Aorta (tissue), 5 donors: ENCODE measurements around the gene C19orf73. TPM values are rescaled to one million over a fixed set of nuclear protein-coding genes. Genes with fewer than 3 reads are reported as not detected.
A peak's percentile ranks its signal among the peaks of the same experiment; 100 is the strongest.

Experiments
- ATAC-seq: fragments of 200-7000 bp; cut with Tn5 transposase; one replicate; pipeline ENCODE4 v1.9.1; 2022; ENCODE audit warnings: moderate library complexity; ENCODE audit not compliant: low FRiP score
- DNase-seq, 2 donors: peaks; one replicate each; pipeline ENCODE4 v3.0.0-alpha.2; 2020
- H3K27ac ChIP-seq, 2 donors: one replicate each; pipeline ENCODE4 v1.5.1; 2013; ENCODE audit warnings: low read length in 2 of 2, mild to moderate bottlenecking in 2 of 2, moderate library complexity in 2 of 2, control low read depth in 1 of 2, inconsistent platforms in 1 of 2, low read depth in 1 of 2
- H3K27me3 ChIP-seq, 2 donors: one replicate each; pipeline ENCODE4 v1.6.1; 2013; ENCODE audit warnings: control low read depth in 1 of 2, low read length in 1 of 2, mild to moderate bottlenecking in 1 of 2, moderate library complexity in 1 of 2; ENCODE audit not compliant: insufficient read depth in 2 of 2, control insufficient read depth in 1 of 2
- H3K36me3 ChIP-seq, 2 donors: one replicate each; pipeline ENCODE4 v1.6.1; 2013; ENCODE audit warnings: control low read depth in 1 of 2, low read length in 1 of 2, mild to moderate bottlenecking in 1 of 2; ENCODE audit not compliant: insufficient read depth in 2 of 2, control insufficient read depth in 1 of 2
- H3K4me1 ChIP-seq, 2 donors: one replicate each; pipeline ENCODE4 v1.6.1; 2013; ENCODE audit warnings: low read length in 2 of 2, control low read depth in 1 of 2, mild to moderate bottlenecking in 1 of 2, moderate library complexity in 1 of 2; ENCODE audit not compliant: insufficient read depth in 2 of 2, control insufficient read depth in 1 of 2
- H3K4me3 ChIP-seq, 2 donors: one replicate each; pipeline ENCODE4 v1.5.1; 2013; ENCODE audit warnings: low read length in 2 of 2, control low read depth in 1 of 2, mild to moderate bottlenecking in 1 of 2
- H3K9me3 ChIP-seq: one replicate; pipeline ENCODE4 v1.6.1; 2013; ENCODE audit warnings: mild to moderate bottlenecking, low read length; ENCODE audit not compliant: control insufficient read depth
- WGBS, 2 donors: extraction: QIAGEN DNeasy Blood & Tissue Kit; methylation state at CpG; one replicate each; pipeline ENCODE4 v1.1.7; 2013; 5-methylcytosine and 5-hydroxymethylcytosine counted together
- intact Hi-C, 2 donors: fragments of 100-400 bp; cut with DNase I; formaldehyde crosslinking; loops; one replicate each; pipeline versions ENCODE4 v1.14.2 to v1.15.0; 2022
- polyA plus RNA-seq, 2 donors: library from polyadenylated mRNA; stranded (reverse); fragments of 200-250 nt; gene quantifications; one replicate each; pipeline ENCODE4 v1.2.3, GENCODE V29; 2013
- total RNA-seq, 2 donors: library from RNA; stranded (reverse); fragmentation: NEBNext Ultra II Directional; extraction: Animal tissue kit (Norgen Biotek cat#: 25700); gene quantifications; one replicate each; pipeline ENCODE4 v1.2.1, GENCODE V29; 2021
- donor health status: healthy with polysubstance abuse.
- donor health status: Bipolar disorder and iron deficiency.
- donor health status: DM: no; HTN: no; CAD: no.
- donor health status: DM: no; HTN: no; CAD: no.
- donor health status: DM: yes; HTN: yes; CAD: no.

Gene C19orf73
- total and polyA plus RNA-seq, 4 donors, result 0.49 to 5.4 (median 0.86) TPM

- peak; percentile 19 for ATAC-seq
These were observed 45.2 kb downstream of the C19orf73 start for GRCh38 chr19:49073514-49074378.

DNA sequence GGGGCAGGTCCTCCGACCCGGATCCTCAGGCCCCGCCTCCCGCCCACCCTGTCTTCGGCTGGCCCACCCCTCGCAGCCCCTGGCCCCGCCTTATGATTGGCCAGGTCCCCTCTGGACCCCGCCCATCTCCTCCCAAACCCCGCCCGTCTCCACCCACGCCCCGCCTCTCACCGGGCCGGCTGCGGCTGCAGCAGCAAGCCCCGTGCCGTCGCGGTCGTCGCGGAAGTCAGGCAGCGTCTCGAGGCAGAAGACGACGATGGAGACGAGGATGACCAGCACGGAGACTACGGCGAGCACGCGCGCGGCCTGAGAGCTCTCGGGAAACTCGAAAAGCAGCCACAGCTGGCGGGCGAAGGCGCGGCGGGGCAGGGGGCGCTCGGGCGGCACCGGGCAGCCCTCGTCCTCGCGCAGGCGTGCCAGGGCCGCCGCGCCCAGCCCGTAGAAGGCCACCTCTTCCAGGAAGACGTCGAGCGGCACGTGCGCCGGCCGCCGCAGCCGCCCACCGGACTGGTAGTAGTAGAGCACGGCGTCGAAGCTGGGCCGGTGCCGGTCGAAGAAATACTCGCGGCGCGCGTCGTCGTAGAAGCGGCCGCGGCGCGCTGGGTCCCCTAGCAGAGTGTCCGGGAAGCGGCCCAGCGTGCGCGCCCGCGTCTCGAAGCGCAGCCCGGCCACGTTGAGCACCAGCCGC lies 46.9 kb downstream of the C19orf73 start:
- DNase-seq (no peak), ATAC-seq (no peak)
- 3% methylated on average over 84 to 93 of the region's 93 CpGs for WGBS, 2 donors
- intact Hi-C loops, result no loop called here
- H3K4me3 ChIP-seq, result no peak overlapping the region
- no peaks in the 10 kb centered on the region for H3K4me1 ChIP-seq
- no peak overlapping the region for H3K27ac ChIP-seq
- H3K27me3 ChIP-seq, result no peaks in the 10 kb centered on the region
- H3K36me3 ChIP-seq, result no peaks in the 10 kb centered on the region
- H3K9me3 ChIP-seq, result no peaks in the 10 kb centered on the region

More at GRCh38 chr19:49073514-49074378, 45.2 kb downstream of the C19orf73 start:
- no peak overlapping the region for H3K27ac ChIP-seq
- H3K9me3 ChIP-seq, result no peaks in the 10 kb centered on the region
- intact Hi-C loops, result no loop called here
- H3K4me3 ChIP-seq, result no peak overlapping the region
- 61 to 65% methylated on average over 23 of the region's 23 CpGs for WGBS, 2 donors
- H3K36me3 ChIP-seq, result no peaks in the 10 kb centered on the region
- no peak for DNase-seq
- H3K27me3 ChIP-seq, result no peaks in the 10 kb centered on the region
- no peaks in the 10 kb centered on the region for H3K4me1 ChIP-seq

DNA sequence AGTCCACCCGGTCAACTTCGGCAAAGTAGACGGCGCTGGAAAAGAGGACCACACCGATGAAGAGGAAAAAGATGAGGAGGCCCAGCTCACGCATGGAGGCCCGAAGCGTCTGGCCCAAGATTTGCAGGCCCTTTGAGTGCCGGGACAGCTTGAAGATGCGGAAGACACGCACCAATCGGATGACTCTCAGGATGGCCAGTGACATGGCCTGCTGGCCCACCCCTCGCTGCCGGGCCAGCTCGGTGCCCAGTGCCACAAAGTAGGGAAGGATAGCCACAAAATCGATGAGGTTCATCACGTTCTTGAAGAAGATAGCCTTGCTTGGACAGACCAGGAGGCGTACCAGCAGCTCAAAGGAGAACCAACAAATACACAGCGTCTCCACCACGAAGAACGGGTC lies 48.5 kb downstream of the C19orf73 start:
- 96 to 97% methylated on average over 21 of the region's 21 CpGs for WGBS, 2 donors
- Histone ChIP-seq H3K27me3 (no peaks in the 10 kb centered on the region), H3K36me3 (no peaks in the 10 kb centered on the region), H3K4me3 (no peak overlapping the region), H3K4me1 (no peaks in the 10 kb centered on the region), H3K9me3 (no peaks in the 10 kb centered on the region), H3K27ac (no peak overlapping the region)
- DNase-seq, result no peak
- ATAC-seq, result no peak
- intact Hi-C loops, result no loop called here

GRCh38 chr19:49069026-49069425 lies 49.9 kb downstream of the C19orf73 start:
- ATAC-seq (no peak), DNase-seq (no peak)
- H3K4me3 ChIP-seq, result no peak overlapping the region
- H3K4me1 ChIP-seq, result no peaks in the 10 kb centered on the region
- H3K36me3 ChIP-seq, result no peaks in the 10 kb centered on the region
- H3K9me3 ChIP-seq, result no peaks in the 10 kb centered on the region
- 94% methylated on average over 9 of the region's 9 CpGs for WGBS, 2 donors
- H3K27ac ChIP-seq, result no peak overlapping the region
- no peaks in the 10 kb centered on the region for H3K27me3 ChIP-seq
- intact Hi-C loops, result no loop called here

Other genes starting within 250 kb of the C19orf73 start
- 100 to 1,000 TPM in 1 of 2 donors, 10 to 100 TPM in 1; 57.2 to 182 TPM for gene PPP1R15A, start 246.7 kb downstream of the C19orf73 start, total RNA-seq
- 10 to 100 TPM; 64.9 to 95.4 TPM for gene PPP1R15A, start 246.7 kb downstream of the C19orf73 start, polyA plus RNA-seq
- 1 to 10 TPM in 1 of 2 donors, under 1 TPM in 1; 0.84 to 1.3 TPM for gene TULP2, start 220.4 kb downstream of the C19orf73 start, total RNA-seq
- gene TULP2, start 220.4 kb downstream of the C19orf73 start, polyA plus RNA-seq, result not detected
- gene NUCB1, start 218.8 kb downstream of the C19orf73 start, total RNA-seq, result 100 to 1,000 TPM; 276 to 380 TPM
- gene NUCB1, start 218.8 kb downstream of the C19orf73 start, polyA plus RNA-seq, result 100 to 1,000 TPM in 1 of 2 donors, 10 to 100 TPM in 1; 82.9 to 375 TPM
- under 1 TPM in 1 of 2 donors, not detected in 1; 0.84 TPM for gene DHDH, start 185.4 kb downstream of the C19orf73 start, total RNA-seq
- gene DHDH, start 185.4 kb downstream of the C19orf73 start, polyA plus RNA-seq, result 1 to 10 TPM in 1 of 2 donors, not detected in 1; 1.3 TPM
- gene BAX, start 164.3 kb downstream of the C19orf73 start, total RNA-seq, result 10 to 100 TPM; 69.6 to 79.9 TPM
- gene BAX, start 164.3 kb downstream of the C19orf73 start, polyA plus RNA-seq, result 10 to 100 TPM; 81.4 to 83.9 TPM
- gene FTL, start 153.8 kb downstream of the C19orf73 start, total RNA-seq, result 1,000 to 10,000 TPM; 3,184 to 3,823 TPM
- gene FTL, start 153.8 kb downstream of the C19orf73 start, polyA plus RNA-seq, result over 10,000 TPM in 1 of 2 donors, 1,000 to 10,000 TPM in 1; 6,798 to 17,889 TPM
- 10 to 100 TPM; 47.5 to 61.9 TPM for gene GYS1, start 125.8 kb downstream of the C19orf73 start, total RNA-seq
- gene GYS1, start 125.8 kb downstream of the C19orf73 start, polyA plus RNA-seq, result 10 to 100 TPM; 21.5 to 31.7 TPM
- 10 to 100 TPM; 28.9 to 42.1 TPM for gene RUVBL2, start 125.3 kb downstream of the C19orf73 start, total RNA-seq
- 10 to 100 TPM; 34.6 to 62.2 TPM for gene RUVBL2, start 125.3 kb downstream of the C19orf73 start, polyA plus RNA-seq
- gene LHB, start 102.1 kb downstream of the C19orf73 start, total RNA-seq, result under 1 TPM in 1 of 2 donors, not detected in 1; 0.84 TPM
- 1 to 10 TPM; 1.8 to 2.2 TPM for gene LHB, start 102.1 kb downstream of the C19orf73 start, polyA plus RNA-seq
- not detected for gene CGB3, start 94.8 kb downstream of the C19orf73 start, total RNA-seq
- not detected for gene CGB3, start 94.8 kb downstream of the C19orf73 start, polyA plus RNA-seq
- gene CGB2, start 87.3 kb downstream of the C19orf73 start, total RNA-seq, result not detected
- gene CGB2, start 87.3 kb downstream of the C19orf73 start, polyA plus RNA-seq, result 1 to 10 TPM in 1 of 2 donors, not detected in 1; 1.1 TPM
- not detected for gene CGB1, start 82.2 kb downstream of the C19orf73 start, total RNA-seq
- not detected for gene CGB1, start 82.2 kb downstream of the C19orf73 start, polyA plus RNA-seq
- gene CGB5, start 75.3 kb downstream of the C19orf73 start, total RNA-seq, result not detected
- not detected for gene CGB5, start 75.3 kb downstream of the C19orf73 start, polyA plus RNA-seq
- not detected for gene CGB8, start 70.0 kb downstream of the C19orf73 start, total RNA-seq
- not detected for gene CGB8, start 70.0 kb downstream of the C19orf73 start, polyA plus RNA-seq
- gene CGB7, start 61.4 kb downstream of the C19orf73 start, total RNA-seq, result not detected
- not detected for gene CGB7, start 61.4 kb downstream of the C19orf73 start, polyA plus RNA-seq
- gene NTF4, start 54.3 kb downstream of the C19orf73 start, total RNA-seq, result not detected
- not detected for gene NTF4, start 54.3 kb downstream of the C19orf73 start, polyA plus RNA-seq
- gene KCNA7, start 46.4 kb downstream of the C19orf73 start, total RNA-seq, result not detected
- gene KCNA7, start 46.4 kb downstream of the C19orf73 start, polyA plus RNA-seq, result not detected
- gene SNRNP70, start 33.7 kb downstream of the C19orf73 start, total RNA-seq, result 100 to 1,000 TPM; 170 to 249 TPM
- 100 to 1,000 TPM in 1 of 2 donors, 10 to 100 TPM in 1; 54.5 to 694 TPM for gene SNRNP70, start 33.7 kb downstream of the C19orf73 start, polyA plus RNA-seq
- gene LIN7B, start 4.8 kb downstream of the C19orf73 start, total RNA-seq, result 1 to 10 TPM; 8.4 to 9.7 TPM
- 10 to 100 TPM in 1 of 2 donors, 1 to 10 TPM in 1; 7.6 to 24.1 TPM for gene LIN7B, start 4.8 kb downstream of the C19orf73 start, polyA plus RNA-seq
- gene PPFIA3, start 401 bp upstream of the C19orf73 start, total RNA-seq, result 1 to 10 TPM; 4.2 to 8.0 TPM
- gene PPFIA3, start 401 bp upstream of the C19orf73 start, polyA plus RNA-seq, result 1 to 10 TPM; 2.0 to 4.1 TPM
- 1 to 10 TPM; 2.5 to 4.8 TPM for gene HRC, start 36.3 kb upstream of the C19orf73 start, total RNA-seq
- gene HRC, start 36.3 kb upstream of the C19orf73 start, polyA plus RNA-seq, result 1 to 10 TPM in 1 of 2 donors, under 1 TPM in 1; 0.74 to 9.3 TPM
- gene TRPM4, start 38.6 kb upstream of the C19orf73 start, total RNA-seq, result 10 to 100 TPM; 41.9 to 57.1 TPM
- 10 to 100 TPM; 21.3 to 59.1 TPM for gene TRPM4, start 38.6 kb upstream of the C19orf73 start, polyA plus RNA-seq
- gene SLC6A16, start 206.0 kb upstream of the C19orf73 start, total RNA-seq, result 1 to 10 TPM; 3.0 to 4.6 TPM
- 10 to 100 TPM in 1 of 2 donors, 1 to 10 TPM in 1; 2.4 to 12.9 TPM for gene SLC6A16, start 206.0 kb upstream of the C19orf73 start, polyA plus RNA-seq
- gene CD37, start 216.3 kb upstream of the C19orf73 start, total RNA-seq, result 10 to 100 TPM; 18.3 to 40.1 TPM
- gene CD37, start 216.3 kb upstream of the C19orf73 start, polyA plus RNA-seq, result 10 to 100 TPM in 1 of 2 donors, 1 to 10 TPM in 1; 5.2 to 10.8 TPM
- 10 to 100 TPM; 41.3 to 48.8 TPM for gene TEAD2, start 243.3 kb upstream of the C19orf73 start, total RNA-seq
- gene TEAD2, start 243.3 kb upstream of the C19orf73 start, polyA plus RNA-seq, result 10 to 100 TPM; 17.7 to 43.3 TPM
- under 1 TPM in 1 of 2 donors, not detected in 1; 0.69 TPM for gene DKKL1, start 244.7 kb upstream of the C19orf73 start, total RNA-seq
- gene DKKL1, start 244.7 kb upstream of the C19orf73 start, polyA plus RNA-seq, result not detected